H1 (cell line): ENCODE data around the gene CHIC1. TPM values are rescaled to one million over a fixed set of nuclear protein-coding genes. Genes with fewer than 3 reads are reported as not detected.

Source experiments
- CTCF ChIA-PET: fragments of 300-600 bp; sonication (Branson Sonifier 250); formaldehyde crosslinking; loops from one replicate; lab custom pipeline; 2021; ENCODE audit not compliant: partially characterized antibody; lab: Charles Lee
- POLR2A ChIA-PET: fragments of 300-600 bp; sonication (Branson Sonifier 250); formaldehyde crosslinking; loops from one replicate; lab custom pipeline; 2021; ENCODE audit warnings: inconsistent platforms; ENCODE audit not compliant: partially characterized antibody; lab: Charles Lee
- DNase-seq, 2 experiments: peaks; one replicate each; pipeline versions ENCODE4 v3.0.0 to v3.0.0-alpha.2; 2010 to 2022; ENCODE audit warnings: low spot score in 2 of 2, low read depth in 1 of 2, mixed read lengths in 1 of 2
- FAIRE-seq: peaks from 2 replicates; lab custom pipeline; 2011; peaks lifted over from hg19 to GRCh38; lab: Jason Lieb, UNC
- H2AFZ ChIP-seq: 2 replicates; pipeline ENCODE4 v1.8.1; 2012; ENCODE audit warnings: low read length, inconsistent platforms
- H2AK5ac ChIP-seq: 2 replicates; pipeline ENCODE4 v1.6.1; 2013; ENCODE audit warnings: low read depth, low read length
- H2BK120ac ChIP-seq: replicated peaks from 2 replicates; pipeline ENCODE3; 2013; ENCODE audit warnings: low read depth, low read length, inconsistent platforms
- H2BK12ac ChIP-seq: 2 replicates; pipeline ENCODE4 v1.6.1; 2013; ENCODE audit warnings: low read depth, low read length
- H2BK15ac ChIP-seq: 2 replicates; pipeline ENCODE4 v1.6.1; 2013; ENCODE audit warnings: low read length
- H2BK20ac ChIP-seq: 2 replicates; pipeline ENCODE4 v1.6.1; 2013; ENCODE audit warnings: low read length
- H2BK5ac ChIP-seq: 2 replicates; pipeline ENCODE4 v1.6.1; 2013; ENCODE audit warnings: low read depth, low read length
- H3K14ac ChIP-seq: 2 replicates; pipeline ENCODE4 v1.6.1; 2013; ENCODE audit warnings: inconsistent platforms; ENCODE audit not compliant: insufficient read length
- H3K18ac ChIP-seq: 2 replicates; pipeline ENCODE4 v1.6.1; 2013; ENCODE audit warnings: low read length; ENCODE audit errors: extremely low read depth
- H3K23ac ChIP-seq: 2 replicates; pipeline ENCODE4 v1.6.1; 2013; ENCODE audit warnings: inconsistent platforms; ENCODE audit not compliant: insufficient read length
- H3K23me2 ChIP-seq: 2 replicates; pipeline ENCODE4 v1.6.1; 2013; ENCODE audit warnings: low read depth, low read length
- H3K27ac ChIP-seq: 2 replicates; pipeline ENCODE4 v1.6.1; 2011; ENCODE audit warnings: low read depth, low read length, inconsistent platforms
- H3K27me3 ChIP-seq, 4 experiments: replicated peaks in 1 of 4; 1 replicate in 1 of 4; 2 replicates in 3 of 4; pipeline versions ENCODE4 v1.6.1 to v1.8.1; 2011 to 2013; ENCODE audit warnings: low read length in 3 of 4, mild to moderate bottlenecking in 3 of 4, inconsistent platforms in 2 of 4, mixed read lengths in 2 of 4, moderate library complexity in 1 of 4; ENCODE audit not compliant: control insufficient read depth in 3 of 4, insufficient read depth in 3 of 4; ENCODE audit errors: extremely low read depth in 1 of 4
- H3K36me3 ChIP-seq, 4 experiments: 2 replicates each; pipeline versions ENCODE4 v1.6.1 to v1.8.1; 2011 to 2013; ENCODE audit warnings: mild to moderate bottlenecking in 4 of 4, low read length in 3 of 4, moderate library complexity in 2 of 4, control low read depth in 1 of 4, inconsistent platforms in 1 of 4; ENCODE audit not compliant: insufficient read depth in 4 of 4, control insufficient read depth in 2 of 4
- H3K4ac ChIP-seq: replicated peaks from 2 replicates; pipeline ENCODE3; 2013; ENCODE audit warnings: low read length, low read depth, mixed read lengths, inconsistent platforms; ENCODE audit not compliant: insufficient read length
- H3K4me1 ChIP-seq, 4 experiments: replicated peaks in 1 of 4; 1 replicate in 1 of 4; 2 replicates in 3 of 4; pipeline versions ENCODE4 v1.6.1 to v1.8.1; 2011 to 2013; ENCODE audit warnings: low read length in 3 of 4, inconsistent platforms in 2 of 4, mixed read lengths in 1 of 4; ENCODE audit not compliant: insufficient read depth in 4 of 4, control insufficient read depth in 3 of 4
- H3K4me2 ChIP-seq, 2 experiments: 2 replicates each; pipeline versions ENCODE4 v1.6.1 to v1.8.1; 2011 to 2013; ENCODE audit warnings: low read depth in 2 of 2, low read length in 2 of 2, control low read depth in 1 of 2, inconsistent platforms in 1 of 2, mild to moderate bottlenecking in 1 of 2; ENCODE audit not compliant: insufficient read depth in 1 of 2
- H3K4me3 ChIP-seq, 4 experiments: fragments of 200-600, 300-600 bp in 1 of 4; sonication (generic), shearing (Covaris generic), sonication (Bioruptor Twin) in 1 of 4; 2 replicates each; pipeline versions ENCODE4 v1.5.1 to v1.8.1; 2011 to 2016; ENCODE audit warnings: low read length in 4 of 4, low read depth in 3 of 4, control low read depth in 2 of 4, inconsistent platforms in 2 of 4, mild to moderate bottlenecking in 2 of 4, mixed read lengths in 1 of 4, moderate library complexity in 1 of 4; ENCODE audit not compliant: insufficient read depth in 2 of 4; ENCODE audit errors: extremely low read depth in 1 of 4
- H3K56ac ChIP-seq: replicated peaks from 2 replicates; pipeline ENCODE3; 2013; ENCODE audit warnings: low read depth, mild to moderate bottlenecking, mixed read lengths, low read length, inconsistent platforms; ENCODE audit not compliant: insufficient read length
- H3K79me1 ChIP-seq: 2 replicates; pipeline ENCODE4 v1.6.1; 2013; ENCODE audit warnings: low read depth, low read length, control low read depth
- H3K79me2 ChIP-seq, 2 experiments: 2 replicates each; pipeline versions ENCODE4 v1.6.1 to v1.8.1; 2012 to 2013; ENCODE audit warnings: low read length in 2 of 2, mild to moderate bottlenecking in 2 of 2, inconsistent platforms in 1 of 2; ENCODE audit not compliant: insufficient read depth in 2 of 2, control insufficient read depth in 1 of 2
- H3K9ac ChIP-seq, 4 experiments: replicated peaks in 1 of 4; 1 replicate in 1 of 4; 2 replicates in 3 of 4; pipeline versions ENCODE4 v1.6.1 to v1.8.1; 2011 to 2013; ENCODE audit warnings: low read depth in 3 of 4, low read length in 3 of 4, control low read depth in 2 of 4, mild to moderate bottlenecking in 2 of 4, moderate library complexity in 2 of 4, inconsistent platforms in 1 of 4; ENCODE audit errors: extremely low read depth in 1 of 4
- H3K9me3 ChIP-seq, 2 experiments: 2 replicates each; pipeline versions ENCODE4 v1.6.1 to v1.8.1; 2012 to 2013; ENCODE audit warnings: mild to moderate bottlenecking in 2 of 2, moderate library complexity in 2 of 2, control low read depth in 1 of 2, inconsistent platforms in 1 of 2, low read depth in 1 of 2, low read length in 1 of 2, mixed read lengths in 1 of 2; ENCODE audit not compliant: insufficient read depth in 2 of 2
- H4K20me1 ChIP-seq, 2 experiments: replicated peaks in 1 of 2; 2 replicates each; pipeline versions ENCODE3 to v1.8.1; 2011 to 2013; ENCODE audit warnings: inconsistent platforms in 2 of 2, low read length in 2 of 2, mild to moderate bottlenecking in 1 of 2; ENCODE audit not compliant: insufficient read depth in 2 of 2, control insufficient read depth in 1 of 2
- H4K5ac ChIP-seq: 2 replicates; pipeline ENCODE4 v1.6.1; 2013; ENCODE audit warnings: low read length, low read depth, mixed read lengths, inconsistent platforms; ENCODE audit not compliant: insufficient read length
- H4K8ac ChIP-seq: 2 replicates; pipeline ENCODE4 v1.8.0; 2013; ENCODE audit warnings: mild to moderate bottlenecking, moderate library complexity, low read length, inconsistent platforms; ENCODE audit not compliant: insufficient read depth; ENCODE audit errors: extremely low read depth
- H4K91ac ChIP-seq: replicated peaks from 2 replicates; pipeline ENCODE3; 2013; ENCODE audit warnings: low read length, mixed read lengths, inconsistent platforms; ENCODE audit not compliant: insufficient read length
- BACH1 ChIP-seq: IDR thresholded peaks from 2 replicates; pipeline ENCODE4 v1.6.1; 2012; ENCODE audit warnings: low read length, improper control_type of control experiment
- CBX8 ChIP-seq: fragments of 300-800, 300-1000 bp; sonication (generic); IDR thresholded peaks from 2 replicates; pipeline ENCODE4 v1.7.1; 2016; ENCODE audit warnings: low read depth, low read length, borderline replicate concordance
- EGR1 ChIP-seq: IDR thresholded peaks from 2 replicates; pipeline ENCODE4 v1.6.1; 2011; ENCODE audit warnings: low read depth, low read length, borderline replicate concordance
- EZH2 ChIP-seq: fragments of 200-600 bp; sonication (generic); IDR thresholded peaks from 2 replicates; pipeline ENCODE4 v1.7.1; 2012; ENCODE audit warnings: low read depth, mild to moderate bottlenecking, moderate library complexity, low read length, inconsistent platforms; ENCODE audit not compliant: severe bottlenecking
- KDM1A ChIP-seq: fragments of 200-600, 300-600 bp; sonication (generic); IDR thresholded peaks from 2 replicates; pipeline ENCODE4 v1.7.1; 2016; ENCODE audit warnings: mild to moderate bottlenecking, low read length, borderline replicate concordance
- KDM4A ChIP-seq: IDR thresholded peaks from one replicate; pipeline ENCODE4 v1.7.1; 2012; ENCODE audit warnings: low read depth, mild to moderate bottlenecking, moderate library complexity, low read length, inconsistent platforms; ENCODE audit not compliant: severe bottlenecking
- MAX ChIP-seq: IDR thresholded peaks from 2 replicates; pipeline ENCODE4 v1.6.1; 2012; ENCODE audit warnings: inconsistent platforms
- POLR2A ChIP-seq, 2 experiments: IDR thresholded peaks; 1 replicate in 1 of 2; 2 replicates in 1 of 2; pipeline ENCODE4 v1.6.1; 2011; ENCODE audit warnings: low read depth in 2 of 2, low read length in 2 of 2, mild to moderate bottlenecking in 2 of 2; ENCODE audit errors: control extremely low read depth in 1 of 2
- SIX5 ChIP-seq: IDR thresholded peaks from 2 replicates; pipeline ENCODE4 v1.6.1; 2011; ENCODE audit warnings: mild to moderate bottlenecking, low read depth, low read length
- SRF ChIP-seq: IDR thresholded peaks from 2 replicates; pipeline ENCODE4 v1.6.1; 2011; ENCODE audit warnings: mild to moderate bottlenecking, low read depth, low read length, moderate library complexity
- TEAD4 ChIP-seq: IDR thresholded peaks from 2 replicates; pipeline ENCODE4 v1.6.1; 2012; ENCODE audit warnings: low read depth, low read length, inconsistent platforms, mixed read lengths
- ZNF274 ChIP-seq: IDR thresholded peaks from 2 replicates; pipeline ENCODE4 v1.7.0; 2012; ENCODE audit warnings: low read length, borderline replicate concordance; ENCODE audit errors: extremely low read depth
- WGBS, 2 experiments: shearing (Covaris generic) in 1 of 2; methylation state at CpG; one replicate each; pipeline versions ENCODE4 v1.1.6 to v1.1.7; 2013 to 2015; ENCODE audit warnings: low lambda C conversion rate in 2 of 2, mixed read lengths in 2 of 2, inconsistent platforms in 1 of 2, low coverage in 1 of 2, missing lambda C conversion rate in 1 of 2; ENCODE audit not compliant: insufficient replicate concordance in 2 of 2, insufficient coverage in 1 of 2, insufficient read length in 1 of 2; ENCODE audit errors: extremely low coverage in 1 of 2, missing lambda C conversion rate in 1 of 2; 5-methylcytosine and 5-hydroxymethylcytosine counted together
- polyA plus RNA-seq, 7 experiments: library from polyadenylated mRNA; depleted of rRNA in 3 of 7; stranded (reverse) in 5 of 7; unstranded in 2 of 7; fragments of >200 nt in 5 of 7; fragments of 200-250 nt in 2 of 7; gene quantifications; 1 replicate in 5 of 7; 2 replicates in 1 of 7; 4 replicates in 1 of 7; pipeline versions ENCODE4 v1.2.1 to v1.2.3, GENCODE V29; 2011 to 2013; ENCODE audit warnings: missing spikeins in 2 of 7, mixed read lengths in 2 of 7
- total RNA-seq: library from RNA; stranded (reverse); fragmentation: NEBNext Ultra II Directional; extraction: Animal tissue kit (Norgen Biotek cat#: 25700); gene quantifications from 2 replicates; pipeline ENCODE4 v1.2.1, GENCODE V29; 2021
- TF ChIP-seq, protein P1 (sequence below): IDR thresholded peaks from 2 replicates; pipeline ENCODE4 v1.6.1; 2012; ENCODE audit warnings: inconsistent platforms

The CHIC1 gene
- total and polyA plus RNA-seq, 2 of the 8 experiments (the other 6 are each of a cell fraction or from before 2014, with no cell fraction given), result 3.1 to 10.1 TPM

DNA sequence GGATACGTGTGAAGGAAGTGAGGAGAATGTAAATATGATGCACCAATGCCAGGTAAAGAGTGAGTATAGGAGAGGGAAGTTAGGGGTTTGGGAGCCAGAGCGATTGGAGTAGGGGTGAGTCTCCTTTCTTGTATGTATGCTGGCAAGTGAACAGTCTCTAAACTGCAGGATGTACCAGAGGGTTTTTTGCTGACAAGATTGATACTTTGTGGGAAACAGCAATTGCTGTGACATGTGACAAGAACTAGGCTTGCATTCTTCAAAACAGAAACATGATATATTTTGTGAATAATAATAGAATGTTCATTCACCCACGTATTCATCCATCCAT lies 706 bp downstream of the CHIC1 start:
- Histone ChIP-seq H3K79me1 (no peaks in the 10 kb centered on the region; the same call in 1 of the 2 replicates), H3K56ac (no peak overlapping the region), H3K27ac (peak overlapping the region; percentile 77; the same call in 1 of the 2 replicates), H3K4me3 (peak overlapping the region; percentile 70 to 92 (median 80)), H3K27me3 (no peaks in the 10 kb centered on the region), H3K36me3 (peaks cover 0 to 4% (median 0%) of the 10 kb centered on the region in 4 experiments; a peak in 1 of 8 replicates), H3K9me3 (no peaks in the 10 kb centered on the region), H2BK120ac (no peak overlapping the region), H3K18ac (0 out of 2 replicates have a peak overlapping the region, but pooled peaks have one; percentile 90), H3K79me2 (peaks cover 0 to 39% of the 10 kb centered on the region in 2 experiments; a peak in 2 of 4 replicates), H3K4me1 (0 out of 7 replicates have a peak, but pooled peaks cover 0 to 2% (median 0%) of the 10 kb centered on the region in 4 experiments), H2AK5ac (0 out of 2 replicates have a peak overlapping the region, but pooled peaks have one; percentile 77), H3K23me2 (peaks cover 4% of the 10 kb centered on the region; the same call in 1 of the 2 replicates), H2BK5ac (0 out of 2 replicates have a peak overlapping the region, but pooled peaks have one; percentile 93), H4K20me1 (peaks cover 0 to 1% of the 10 kb centered on the region in 2 experiments), H2BK20ac (no peak overlapping the region), H2AFZ (0 out of 2 replicates have a peak overlapping the region, but pooled peaks have one; percentile 70), H4K8ac (peak overlapping the region; percentile 98; the same call in 1 of the 2 replicates), H3K4me2 (peak overlapping the region; percentile 69 to 97), H2BK15ac (no peak overlapping the region), H2BK12ac (no peak overlapping the region), H4K91ac (peak overlapping the region; percentile 91), H3K23ac (no peak overlapping the region), H3K4ac (no peak overlapping the region), H3K14ac (no peak overlapping the region), H3K9ac (peak overlapping the region in 3 of 4 experiments; percentile 66 to 89 (median 78); a peak in 5 of 7 replicates), H4K5ac (peak overlapping the region; percentile 72)
- POLR2A ChIA-PET, result no interaction called here
- no peak for FAIRE-seq
- 3% methylated on average over 3 of the region's 3 CpGs; no CpG with 5 or more reads in 1 of the 2 experiments for WGBS, 2 experiments
- CTCF ChIA-PET, result no interaction called here
- DNase-seq, result no peak
- TF ChIP-seq EZH2, result no peak
- no peak for TF ChIP-seq SRF
- no peak for TF ChIP-seq KDM1A
- TF ChIP-seq MAX, result no peak
- no peak for TF ChIP-seq ZNF274
- TF ChIP-seq EGR1, result no peak
- no peak for TF ChIP-seq TEAD4
- no peak for TF ChIP-seq SIX5
- TF ChIP-seq CBX8, result no peak
- TF ChIP-seq POLR2A (IDR thresholded peaks at IDR 0.05; ENCODE audit: control extremely low read depth in 1 of 2, low read depth in 2 of 2, low read length in 2 of 2), result 0 out of 3 replicates have a peak, but pooled peaks of 1 of the 2 experiments have one; percentile 7
- TF ChIP-seq BACH1, result no peak
- TF ChIP-seq, protein P1, sequence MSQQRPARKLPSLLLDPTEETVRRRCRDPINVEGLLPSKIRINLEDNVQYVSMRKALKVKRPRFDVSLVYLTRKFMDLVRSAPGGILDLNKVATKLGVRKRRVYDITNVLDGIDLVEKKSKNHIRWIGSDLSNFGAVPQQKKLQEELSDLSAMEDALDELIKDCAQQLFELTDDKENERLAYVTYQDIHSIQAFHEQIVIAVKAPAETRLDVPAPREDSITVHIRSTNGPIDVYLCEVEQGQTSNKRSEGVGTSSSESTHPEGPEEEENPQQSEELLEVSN, result no peak
- TF ChIP-seq KDM4A, result peak; percentile 6
